Naive thymus-derived CD4-positive, alpha-beta T cell (primary cell): Measurements from ENCODE around the gene SLC25A15. TPM values are rescaled to one million over a fixed set of nuclear protein-coding genes. Genes with fewer than 3 reads are reported as not detected.
"Not testable (repeated sequence)": the region's sequence is repeated elsewhere in the genome, so short reads cannot be mapped to it uniquely, and the experiment has no call there.

Experiments used
- ATAC-seq: fragments of 150-1000 bp; cut with Tn5 transposase; 2 replicates; pipeline ENCODE4 v1.10.0; 2021; ENCODE audit warnings: mild to moderate bottlenecking, moderate library complexity
- CTCF ChIA-PET: fragments of 350-600 bp; sonication (Branson Sonifier 250); formaldehyde crosslinking; loops from one replicate; lab custom pipeline; 2021; ENCODE audit warnings: antibody characterized with exemption; lab: Charles Lee
- POLR2A ChIA-PET: fragments of 350-600 bp; sonication (Branson Sonifier 250); formaldehyde crosslinking; loops from one replicate; lab custom pipeline; 2021; ENCODE audit warnings: antibody characterized with exemption, inconsistent platforms; lab: Charles Lee
- DNase-seq, 9 donors: peaks; one replicate each; pipeline versions ENCODE4 v3.0.0 to v3.0.0-alpha.2; 2020 to 2022; ENCODE audit warnings: mixed read lengths in 1 of 9
- H3K27ac ChIP-seq: one replicate; pipeline ENCODE4 v1.7.0; 2013; ENCODE audit warnings: mild to moderate bottlenecking, low read depth, low read length, moderate library complexity
- H3K27me3 ChIP-seq, 2 donors: one replicate each; pipeline ENCODE4 v1.7.0; 2013; ENCODE audit warnings: low read length in 2 of 2, mild to moderate bottlenecking in 2 of 2, moderate library complexity in 2 of 2; ENCODE audit not compliant: control insufficient read depth in 2 of 2, insufficient read depth in 2 of 2
- H3K36me3 ChIP-seq, 3 experiments: 1 replicate in 2 of 3; 2 replicates in 1 of 3; pipeline ENCODE4 v1.7.0; 2013; ENCODE audit warnings: low read length in 3 of 3, mild to moderate bottlenecking in 3 of 3, moderate library complexity in 1 of 3; ENCODE audit not compliant: insufficient read depth in 3 of 3, control insufficient read depth in 2 of 3
- H3K4me1 ChIP-seq, 2 donors: one replicate each; pipeline ENCODE4 v1.7.0; 2013; ENCODE audit warnings: low read length in 2 of 2, mild to moderate bottlenecking in 2 of 2, moderate library complexity in 1 of 2; ENCODE audit not compliant: control insufficient read depth in 2 of 2, insufficient read depth in 2 of 2
- H3K4me3 ChIP-seq: 2 replicates; pipeline ENCODE4 v1.7.0; 2013; ENCODE audit warnings: mild to moderate bottlenecking, low read length
- H3K9me3 ChIP-seq, 3 experiments: 1 replicate in 2 of 3; 2 replicates in 1 of 3; pipeline ENCODE4 v1.7.0; 2013; ENCODE audit warnings: low read length in 3 of 3; ENCODE audit not compliant: control insufficient read depth in 2 of 3
- H3K27ac Mint-ChIP-seq, 9 donors: one replicate each; pipeline ENCODE4 v1.8.0; 2020 to 2022; ENCODE audit warnings: mixed read lengths in 9 of 9, mild to moderate bottlenecking in 8 of 9, moderate library complexity in 5 of 9, inconsistent platforms in 2 of 9
- H3K27me3 Mint-ChIP-seq, 5 donors: one replicate each; pipeline ENCODE4 v1.8.0; 2021 to 2022; ENCODE audit warnings: mixed read lengths in 5 of 5, mild to moderate bottlenecking in 1 of 5
- H3K36me3 Mint-ChIP-seq, 5 donors: one replicate each; pipeline ENCODE4 v1.8.0; 2020 to 2022; ENCODE audit warnings: mixed read lengths in 5 of 5, mild to moderate bottlenecking in 3 of 5, inconsistent platforms in 1 of 5
- H3K4me1 Mint-ChIP-seq, 7 donors: one replicate each; pipeline ENCODE4 v1.8.0; 2020 to 2022; ENCODE audit warnings: mixed read lengths in 7 of 7, mild to moderate bottlenecking in 3 of 7, inconsistent platforms in 1 of 7
- H3K4me3 Mint-ChIP-seq, 10 donors: one replicate each; pipeline ENCODE4 v1.8.0; 2020 to 2022; ENCODE audit warnings: mild to moderate bottlenecking in 10 of 10, mixed read lengths in 10 of 10, moderate library complexity in 6 of 10, inconsistent platforms in 2 of 10
- H3K9me3 Mint-ChIP-seq, 11 donors: one replicate each; pipeline ENCODE4 v1.8.0; 2020 to 2022; ENCODE audit warnings: mixed read lengths in 11 of 11, mild to moderate bottlenecking in 4 of 11, inconsistent platforms in 1 of 11, moderate library complexity in 1 of 11
- intact Hi-C, 2 donors: fragments of 100-400 bp; cut with micrococcal nuclease; formaldehyde crosslinking; loops; one replicate each; pipeline ENCODE4 v1.15.1; 2023
- polyA plus RNA-seq, 2 donors: library from polyadenylated mRNA; unstranded; fragments of 300-500 nt; fragmentation: Illumina TruSeq; gene quantifications; one replicate each; pipeline ENCODE4 v1.2.3, GENCODE V29; 2021
- total RNA-seq, 6 experiments: library from RNA in 5 of 6; stranded (reverse) in 5 of 6; gene quantifications; 1 replicate in 5 of 6; 2 replicates in 1 of 6; pipeline ENCODE4 v1.2.3 and lab custom pipeline; 2021 to 2026

The SLC25A15 gene
- total and polyA plus RNA-seq, 7 experiments from 2014 or later = 4.3 to 11.8 (median 9.4) TPM

- Mint-ChIP-seq H3K4me1 (peaks cover 19 to 36% (median 32%) of the 10 kb centered on the region in 7 donors), H3K4me3 (peak overlapping the region in 9 of 10 donors; percentile 39 to 87 (median 79)), H3K27me3 (no peaks in the 10 kb centered on the region), H3K9me3 (peaks cover 0 to 2% (median 0%) of the 10 kb centered on the region in 11 donors), H3K27ac (peak overlapping the region; percentile 94 to 99 (median 97)), H3K36me3 (no peaks in the 10 kb centered on the region)
- Histone ChIP-seq H3K9me3 (no peaks in the 10 kb centered on the region), H3K4me3 (no peak overlapping the region), H3K27ac (peak overlapping the region; percentile 61), H3K36me3 (no peaks in the 10 kb centered on the region), H3K27me3 (no peaks in the 10 kb centered on the region), H3K4me1 (peaks cover 21 to 24% of the 10 kb centered on the region in 2 donors)
- DNase-seq = no peak
- intact Hi-C loops = loop anchor here (1.0 to 10.0 kb wide), 16 partner anchors 12 to 1743 kb away; partner anchors contain the start of genes DGKH (in 1 of the 2), ELF1 (in 1 of the 2), FOXO1 (in 1 of the 2) and NHLRC3 (in 1 of the 2)
- ChIA-PET CTCF (interaction anchor here (0.8 to 1.7 kb wide), 10 partner anchors 10 to 1095 kb away, joined by 3 to 12 read pairs (median 4); no protein-coding TSS in a partner anchor), POLR2A (interaction anchor here (0.6 to 1.5 kb wide), 5 partner anchors 11 to 1079 kb away, joined by 3 to 8 read pairs (median 3); partner anchors contain the start of genes ELF1 and SLC25A15)
- ATAC-seq = no peak
These were observed 11.6 kb upstream of the SLC25A15 start for GRCh38 chr13:40777809-40778175.

GRCh38 chr13:40779049-40779448, 10.4 kb upstream of the SLC25A15 start:
- Histone ChIP-seq H3K36me3 (no peaks in the 10 kb centered on the region), H3K4me3 (no peak overlapping the region), H3K4me1 (peaks cover 21 to 24% of the 10 kb centered on the region in 2 donors), H3K9me3 (no peaks in the 10 kb centered on the region), H3K27me3 (no peaks in the 10 kb centered on the region), H3K27ac (peak overlapping the region; percentile 3)
- Mint-ChIP-seq H3K27me3 (no peaks in the 10 kb centered on the region), H3K36me3 (no peaks in the 10 kb centered on the region), H3K4me3 (peak overlapping the region in 1 of 10 donors; percentile 45), H3K9me3 (peaks cover 0 to 2% (median 0%) of the 10 kb centered on the region in 11 donors), H3K4me1 (peaks cover 19 to 36% (median 32%) of the 10 kb centered on the region in 7 donors), H3K27ac (peak overlapping the region in 8 of 9 donors; percentile 55 to 94 (median 86))
- POLR2A ChIA-PET = interaction anchor here (0.7 kb wide), 1 partner anchor 9 kb away, joined by 3 read pairs; no protein-coding TSS in a partner anchor
- CTCF ChIA-PET = no interaction called here
- no peak for DNase-seq
- ATAC-seq = no peak
- intact Hi-C loops = loop anchor here (5.0 to 10.0 kb wide), 9 partner anchors 238 to 1744 kb away; partner anchors contain the start of genes DGKH (in 1 of the 2), ELF1 (in 1 of the 2), NHLRC3 (in 1 of the 2) and PROSER1 (in 1 of the 2)

GRCh38 chr13:40779796-40780285, 9.6 kb upstream of the SLC25A15 start:
- H3K9me3 ChIP-seq = no peaks in the 10 kb centered on the region
- H3K4me1 ChIP-seq = peaks cover 21 to 24% of the 10 kb centered on the region in 2 donors
- Mint-ChIP-seq H3K27ac (peak overlapping the region in 4 of 9 donors; percentile 24 to 70 (median 42)), H3K4me1 (peaks cover 19 to 36% (median 30%) of the 10 kb centered on the region in 7 donors), H3K9me3 (peaks cover 0 to 2% (median 0%) of the 10 kb centered on the region in 11 donors), H3K27me3 (no peaks in the 10 kb centered on the region), H3K36me3 (no peaks in the 10 kb centered on the region), H3K4me3 (no peak overlapping the region)
- H3K27ac ChIP-seq = no peak overlapping the region
- ChIA-PET CTCF (no interaction called here), POLR2A (no interaction called here)
- H3K36me3 ChIP-seq = no peaks in the 10 kb centered on the region
- H3K4me3 ChIP-seq = no peak overlapping the region
- intact Hi-C loops = loop anchor here (5.0 to 10.0 kb wide), 9 partner anchors 237 to 1745 kb away; partner anchors contain the start of genes DGKH (in 1 of the 2), ELF1 (in 1 of the 2), NHLRC3 (in 1 of the 2) and PROSER1 (in 1 of the 2)
- DNase-seq (no peak), ATAC-seq (no peak)
- H3K27me3 ChIP-seq = no peaks in the 10 kb centered on the region

- H3K27ac Mint-ChIP-seq = peak overlapping the region in 2 of 9 donors; percentile 70 to 75
- ATAC-seq = no peak
These were observed 8.5 kb upstream of the SLC25A15 start for GRCh38 chr13:40780822-40781401.

GRCh38 chr13:40781717-40782116, 7.7 kb upstream of the SLC25A15 start:
- intact Hi-C loops = no loop called here
- no peak for DNase-seq
- no peaks in the 10 kb centered on the region for H3K36me3 ChIP-seq
- H3K36me3 Mint-ChIP-seq = no peaks in the 10 kb centered on the region
- H3K4me1 ChIP-seq = peaks cover 12% of the 10 kb centered on the region in 2 donors
- H3K27me3 Mint-ChIP-seq = no peaks in the 10 kb centered on the region
- no peaks in the 10 kb centered on the region for H3K9me3 ChIP-seq
- H3K27ac Mint-ChIP-seq = peak overlapping the region in 1 of 9 donors; percentile 75
- H3K27ac ChIP-seq = no peak overlapping the region
- ChIA-PET POLR2A (no interaction called here), CTCF (no interaction called here)
- H3K9me3 Mint-ChIP-seq = no peaks in the 10 kb centered on the region
- no peaks in the 10 kb centered on the region for H3K27me3 ChIP-seq
- no peak for ATAC-seq
- H3K4me3 ChIP-seq = no peak overlapping the region
- H3K4me3 Mint-ChIP-seq = no peak overlapping the region
- H3K4me1 Mint-ChIP-seq = peaks cover 11 to 22% (median 20%) of the 10 kb centered on the region in 7 donors

More at GRCh38 chr13:40780822-40781401, 8.5 kb upstream of the SLC25A15 start:
- H3K9me3 ChIP-seq = no peaks in the 10 kb centered on the region
- H3K27me3 ChIP-seq = no peaks in the 10 kb centered on the region
- Mint-ChIP-seq H3K27me3 (no peaks in the 10 kb centered on the region), H3K9me3 (peaks cover 0 to 2% (median 0%) of the 10 kb centered on the region in 11 donors), H3K36me3 (no peaks in the 10 kb centered on the region), H3K4me3 (no peak overlapping the region), H3K4me1 (peaks cover 18 to 30% (median 24%) of the 10 kb centered on the region in 7 donors)
- ChIA-PET POLR2A (no interaction called here), CTCF (no interaction called here)
- no peaks in the 10 kb centered on the region for H3K36me3 ChIP-seq
- intact Hi-C loops = no loop called here
- DNase-seq = no peak
- H3K4me1 ChIP-seq = peaks cover 20% of the 10 kb centered on the region in 2 donors
- H3K4me3 ChIP-seq = no peak overlapping the region
- no peak overlapping the region for H3K27ac ChIP-seq

- H3K9me3 ChIP-seq, POLR2A ChIA-PET: not testable (repeated sequence)
These were observed 6.4 kb upstream of the SLC25A15 start for GRCh38 chr13:40782971-40783370.

More at GRCh38 chr13:40782971-40783370, 6.4 kb upstream of the SLC25A15 start:
- H3K27me3 Mint-ChIP-seq, intact Hi-C loops, H3K36me3 Mint-ChIP-seq, H3K27me3 ChIP-seq, H3K4me3 ChIP-seq, H3K27ac ChIP-seq, H3K27ac Mint-ChIP-seq, ATAC-seq, DNase-seq, H3K4me3 Mint-ChIP-seq, H3K9me3 Mint-ChIP-seq, H3K36me3 ChIP-seq, H3K4me1 ChIP-seq: not testable (repeated sequence)
- CTCF ChIA-PET = interaction anchor here (0.5 kb wide), 1 partner anchor 160 kb away, joined by 3 read pairs; no protein-coding TSS in a partner anchor
- peaks cover 3 to 25% (median 15%) of the 10 kb centered on the region in 7 donors for H3K4me1 Mint-ChIP-seq
